Endothelial cell of umbilical vein (primary cell): Measurements from ENCODE around the gene C2. TPM values are rescaled to one million over a fixed set of nuclear protein-coding genes. Genes with fewer than 3 reads are reported as not detected.

ENCODE experiments used
- BruUV-seq: library from RNA; stranded (reverse); fragments of 400-500 nt; replicated peaks from 2 replicates; lab custom pipeline; 2021; lab: Mats Ljungman, UMichigan
- CTCF ChIA-PET: fragments of 300-600, 350-600 bp; sonication (Branson Sonifier 250); formaldehyde crosslinking; loops from one replicate; lab custom pipeline; 2021; ENCODE audit warnings: antibody characterized with exemption, inconsistent platforms; lab: Charles Lee
- POLR2A ChIA-PET: fragments of 300-600, 350-600 bp; sonication (Branson Sonifier 250); formaldehyde crosslinking; loops from one replicate; lab custom pipeline; 2021; ENCODE audit warnings: antibody characterized with exemption, inconsistent platforms; lab: Charles Lee
- DNase-seq: peaks from one replicate; pipeline ENCODE4 v3.0.0-alpha.2; 2011; ENCODE audit warnings: low read depth, low spot score
- FAIRE-seq: peaks from 2 replicates; lab custom pipeline; 2011; peaks lifted over from hg19 to GRCh38; lab: Jason Lieb, UNC
- H2AFZ ChIP-seq: 2 replicates; pipeline ENCODE4 v1.6.0; 2012; ENCODE audit warnings: low read depth, low read length, control low read depth, inconsistent platforms
- H3K27ac ChIP-seq: 2 replicates; pipeline ENCODE4 v1.5.1; 2011; ENCODE audit warnings: low read depth, mild to moderate bottlenecking, control low read depth, low read length, moderate library complexity; ENCODE audit not compliant: insufficient read depth
- H3K27me3 ChIP-seq, 2 experiments: 2 replicates each; pipeline versions ENCODE4 v1.6.0 to v1.6.1; 2011; ENCODE audit warnings: low read length in 2 of 2, mixed read lengths in 1 of 2; ENCODE audit not compliant: control insufficient read depth in 2 of 2, insufficient read depth in 2 of 2
- H3K36me3 ChIP-seq, 2 experiments: 2 replicates in 1 of 2; 3 replicates in 1 of 2; pipeline ENCODE4 v1.5.1; 2011; ENCODE audit warnings: low read length in 2 of 2, mild to moderate bottlenecking in 1 of 2, moderate library complexity in 1 of 2; ENCODE audit not compliant: control insufficient read depth in 2 of 2, insufficient read depth in 2 of 2; ENCODE audit errors: extremely low read depth in 1 of 2
- H3K4me1 ChIP-seq: 3 replicates; pipeline ENCODE4 v1.5.1; 2011; ENCODE audit warnings: mild to moderate bottlenecking, low read length; ENCODE audit not compliant: control insufficient read depth, insufficient read depth; ENCODE audit errors: extremely low read depth
- H3K4me2 ChIP-seq: 2 replicates; pipeline ENCODE4 v1.6.1; 2011; ENCODE audit warnings: low read length, control low read depth, mixed read lengths; ENCODE audit not compliant: insufficient read depth
- H3K4me3 ChIP-seq, 3 experiments: fragments of 200-600 bp in 1 of 3; sonication (generic), shearing (Covaris generic) in 1 of 3; replicated peaks in 1 of 3; 2 replicates each; pipeline ENCODE4 v1.5.1; 2011 to 2016; ENCODE audit warnings: control low read depth in 3 of 3, low read length in 3 of 3, mild to moderate bottlenecking in 2 of 3, inconsistent platforms in 1 of 3, low read depth in 1 of 3, moderate library complexity in 1 of 3; ENCODE audit not compliant: insufficient read depth in 1 of 3
- H3K79me2 ChIP-seq: 2 replicates; pipeline ENCODE4 v1.6.0; 2012; ENCODE audit warnings: low read length, inconsistent platforms; ENCODE audit not compliant: control insufficient read depth, insufficient read depth
- H3K9ac ChIP-seq: replicated peaks from 2 replicates; pipeline ENCODE3; 2011; ENCODE audit warnings: low read length, control low read depth; ENCODE audit not compliant: insufficient read depth; ENCODE audit errors: extremely low read depth
- H3K9me1 ChIP-seq: replicated peaks from 3 replicates; pipeline ENCODE4 v1.6.0; 2011; ENCODE audit warnings: mild to moderate bottlenecking, low read length; ENCODE audit not compliant: control insufficient read depth, insufficient read depth; ENCODE audit errors: extremely low read depth
- H3K9me3 ChIP-seq: replicated peaks from 2 replicates; pipeline ENCODE4 v1.5.1; 2012; ENCODE audit warnings: low read length, inconsistent platforms; ENCODE audit not compliant: control insufficient read depth, insufficient read depth
- H4K20me1 ChIP-seq: replicated peaks from 2 replicates; pipeline ENCODE3; 2011; ENCODE audit warnings: mild to moderate bottlenecking, low read length; ENCODE audit not compliant: control insufficient read depth, insufficient read depth; ENCODE audit errors: extremely low read depth
- EZH2 ChIP-seq: IDR thresholded peaks from 2 replicates; pipeline ENCODE4 v1.6.1; 2012; ENCODE audit warnings: borderline replicate concordance, low read depth, mild to moderate bottlenecking, moderate library complexity, low read length, inconsistent platforms; ENCODE audit not compliant: severe bottlenecking
- FOS ChIP-seq: IDR thresholded peaks from 2 replicates; pipeline ENCODE4 v1.6.1; 2011; ENCODE audit warnings: mild to moderate bottlenecking, low read length, moderate library complexity, borderline replicate concordance; ENCODE audit not compliant: insufficient read depth
- GATA2 ChIP-seq: IDR thresholded peaks from 2 replicates; pipeline ENCODE4 v1.7.0; 2011; ENCODE audit warnings: low read depth, mild to moderate bottlenecking, moderate library complexity, mixed read lengths, low read length; ENCODE audit not compliant: insufficient read length, insufficient read depth
- JUN ChIP-seq: IDR thresholded peaks from 2 replicates; pipeline ENCODE4 v1.6.1; 2011; ENCODE audit warnings: borderline replicate concordance, low read depth; ENCODE audit not compliant: insufficient read length, insufficient read depth
- MYC ChIP-seq: IDR thresholded peaks from one replicate; pipeline ENCODE4 v1.6.1; 2011; ENCODE audit warnings: mild to moderate bottlenecking, low read depth, low read length
- POLR2A ChIP-seq: IDR thresholded peaks from 2 replicates; pipeline ENCODE4 v1.6.1; 2012; ENCODE audit warnings: low read depth, mild to moderate bottlenecking, control low read depth, low read length
- POLR2AphosphoS5 ChIP-seq: IDR thresholded peaks from 2 replicates; pipeline ENCODE4 v1.6.1; 2012; ENCODE audit warnings: low read depth, mild to moderate bottlenecking, control low read depth, low read length, moderate library complexity; ENCODE audit not compliant: insufficient read depth
- dilution Hi-C: fragments of 300-500 bp; cut with MboI; formaldehyde crosslinking; loops from one replicate; pipeline ENCODE4 v1.15.0; 2019; ENCODE audit warnings: low sequenced_read_pairs; ENCODE audit not compliant: extremely low pct_ligation_motif_present
- intact Hi-C: fragments of 100-400 bp; cut with micrococcal nuclease; formaldehyde crosslinking; loops from one replicate; pipeline ENCODE4 v1.10.0; 2022
- polyA plus RNA-seq, 4 experiments: library from polyadenylated mRNA; depleted of rRNA in 3 of 4; stranded (reverse) in 3 of 4; unstranded in 1 of 4; fragments of >200 nt; gene quantifications; 2 replicates each; pipeline versions ENCODE4 v1.2.1 to v1.2.3, GENCODE V29; 2011 to 2012; ENCODE audit warnings: missing spikeins in 1 of 4
- total RNA-seq: library from RNA; stranded (reverse); gene quantifications from 2 replicates; pipeline ENCODE4 v1.2.3, GENCODE V29; 2021
- TF ChIP-seq, protein P1 (sequence below), 2 donors: IDR thresholded peaks; 1 replicate in 1 of 2; 2 replicates in 1 of 2; pipeline ENCODE4 v1.5.1; 2011; ENCODE audit warnings: low read length in 2 of 2, mild to moderate bottlenecking in 2 of 2, moderate library complexity in 2 of 2, control low read depth in 1 of 2, inconsistent platforms in 1 of 2, low read depth in 1 of 2; ENCODE audit not compliant: insufficient read depth in 1 of 2; ENCODE audit errors: extremely low read depth in 1 of 2
- TF ChIP-seq, protein P2 (sequence below): IDR thresholded peaks from 2 replicates; pipeline ENCODE4 v1.6.1; 2011; ENCODE audit not compliant: insufficient read depth, insufficient read length

Gene C2
- total and polyA plus RNA-seq, 2 donors (not counting 3 experiments of a cell fraction or from before 2014, with no cell fraction given) = 0.60 TPM; not detected in 1

DNA sequence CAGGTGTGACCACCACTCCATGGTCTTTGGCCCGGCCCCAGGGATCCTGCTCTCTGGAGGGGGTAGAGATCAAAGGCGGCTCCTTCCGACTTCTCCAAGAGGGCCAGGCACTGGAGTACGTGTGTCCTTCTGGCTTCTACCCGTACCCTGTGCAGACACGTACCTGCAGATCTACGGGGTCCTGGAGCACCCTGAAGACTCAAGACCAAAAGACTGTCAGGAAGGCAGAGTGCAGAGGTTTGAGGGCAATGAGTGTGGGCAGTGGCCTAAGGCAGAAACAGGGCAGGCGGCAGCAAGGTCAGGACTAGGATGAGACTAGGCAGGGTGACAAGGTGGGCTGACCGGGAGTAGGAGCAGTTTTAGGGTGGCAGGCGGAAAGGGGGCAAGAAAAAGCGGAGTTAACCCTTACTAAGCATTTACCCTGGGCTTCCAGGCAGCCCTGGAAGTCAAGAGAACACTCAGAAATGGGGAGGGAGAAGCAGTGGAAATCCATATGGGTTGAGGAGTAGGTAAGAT lies 18.9 kb downstream of the C2 start:
- DNase-seq (no peak), FAIRE-seq (no peak)
- Histone ChIP-seq H3K27me3 (peaks cover 0 to 11% of the 10 kb centered on the region in 2 experiments), H3K9me1 (no peaks in the 10 kb centered on the region), H3K9ac (no peak overlapping the region), H3K4me2 (no peak overlapping the region), H3K4me1 (peaks cover 3% of the 10 kb centered on the region), H4K20me1 (no peaks in the 10 kb centered on the region), H3K27ac (no peak overlapping the region), H3K9me3 (no peaks in the 10 kb centered on the region), H3K4me3 (no peak overlapping the region), H2AFZ (no peak overlapping the region), H3K36me3 (peaks cover 2 to 4% of the 10 kb centered on the region in 2 experiments), H3K79me2 (no peaks in the 10 kb centered on the region)
- no peak for TF ChIP-seq GATA2
- TF ChIP-seq, protein P1, sequence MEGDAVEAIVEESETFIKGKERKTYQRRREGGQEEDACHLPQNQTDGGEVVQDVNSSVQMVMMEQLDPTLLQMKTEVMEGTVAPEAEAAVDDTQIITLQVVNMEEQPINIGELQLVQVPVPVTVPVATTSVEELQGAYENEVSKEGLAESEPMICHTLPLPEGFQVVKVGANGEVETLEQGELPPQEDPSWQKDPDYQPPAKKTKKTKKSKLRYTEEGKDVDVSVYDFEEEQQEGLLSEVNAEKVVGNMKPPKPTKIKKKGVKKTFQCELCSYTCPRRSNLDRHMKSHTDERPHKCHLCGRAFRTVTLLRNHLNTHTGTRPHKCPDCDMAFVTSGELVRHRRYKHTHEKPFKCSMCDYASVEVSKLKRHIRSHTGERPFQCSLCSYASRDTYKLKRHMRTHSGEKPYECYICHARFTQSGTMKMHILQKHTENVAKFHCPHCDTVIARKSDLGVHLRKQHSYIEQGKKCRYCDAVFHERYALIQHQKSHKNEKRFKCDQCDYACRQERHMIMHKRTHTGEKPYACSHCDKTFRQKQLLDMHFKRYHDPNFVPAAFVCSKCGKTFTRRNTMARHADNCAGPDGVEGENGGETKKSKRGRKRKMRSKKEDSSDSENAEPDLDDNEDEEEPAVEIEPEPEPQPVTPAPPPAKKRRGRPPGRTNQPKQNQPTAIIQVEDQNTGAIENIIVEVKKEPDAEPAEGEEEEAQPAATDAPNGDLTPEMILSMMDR (IDR thresholded peaks at IDR 0.05; ENCODE audit: extremely low read depth in 1 of 2, insufficient read depth in 1 of 2, low read depth in 1 of 2, low read length in 2 of 2) = no peak
- no peak for TF ChIP-seq POLR2AphosphoS5
- TF ChIP-seq MYC = no peak
- dilution Hi-C loops (no loop called here), intact Hi-C loops (no loop called here)
- no TSS peak for BruUV-seq
- ChIA-PET CTCF (interaction anchor here (1.0 to 1.4 kb wide), 2 partner anchors 40 to 44 kb away, joined by 3 to 4 read pairs; partner anchors contain the start of gene ZBTB12), POLR2A (no interaction called here)

DNA sequence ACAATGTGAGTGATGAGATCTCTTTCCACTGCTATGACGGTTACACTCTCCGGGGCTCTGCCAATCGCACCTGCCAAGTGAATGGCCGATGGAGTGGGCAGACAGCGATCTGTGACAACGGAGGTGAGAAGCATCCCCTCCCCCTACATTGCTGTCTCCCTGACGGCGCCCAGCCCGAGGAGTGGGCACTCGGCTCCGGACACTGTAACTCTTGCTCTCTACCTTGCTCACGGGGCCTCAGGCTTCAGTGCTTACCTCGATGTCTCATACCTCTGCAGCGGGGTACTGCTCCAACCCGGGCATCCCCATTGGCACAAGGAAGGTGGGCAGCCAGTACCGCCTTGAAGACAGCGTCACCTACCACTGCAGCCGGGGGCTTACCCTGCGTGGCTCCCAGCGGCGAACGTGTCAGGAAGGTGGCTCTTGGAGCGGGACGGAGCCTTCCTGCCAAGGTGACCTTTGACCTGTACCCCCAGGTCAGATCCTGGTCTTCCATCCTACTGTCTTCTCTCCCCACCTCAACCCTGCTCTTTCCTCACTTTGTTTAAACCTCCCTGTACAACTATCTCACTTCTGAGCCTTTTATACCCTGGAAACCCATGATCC lies 19.7 kb downstream of the C2 start:
- FAIRE-seq (no peak), DNase-seq (no peak)
- H2AFZ ChIP-seq = no peak overlapping the region
- no peaks in the 10 kb centered on the region for H3K9me1 ChIP-seq
- ChIA-PET POLR2A (no interaction called here), CTCF (no interaction called here)
- peaks cover 8 to 9% of the 10 kb centered on the region in 2 experiments for H3K36me3 ChIP-seq
- H3K27me3 ChIP-seq = peaks cover 0 to 11% of the 10 kb centered on the region in 2 experiments
- H3K4me3 ChIP-seq = no peak overlapping the region
- TF ChIP-seq FOS = no peak
- TF ChIP-seq JUN = no peak
- TF ChIP-seq POLR2A = no peak
- TF ChIP-seq EZH2 = no peak
- TF ChIP-seq POLR2AphosphoS5 = no peak
- TF ChIP-seq MYC = no peak
- TF ChIP-seq, protein P1 (IDR thresholded peaks at IDR 0.05; ENCODE audit: extremely low read depth in 1 of 2, insufficient read depth in 1 of 2, low read depth in 1 of 2, low read length in 2 of 2) = no peak
- no peak for TF ChIP-seq GATA2
- TF ChIP-seq, protein P2, sequence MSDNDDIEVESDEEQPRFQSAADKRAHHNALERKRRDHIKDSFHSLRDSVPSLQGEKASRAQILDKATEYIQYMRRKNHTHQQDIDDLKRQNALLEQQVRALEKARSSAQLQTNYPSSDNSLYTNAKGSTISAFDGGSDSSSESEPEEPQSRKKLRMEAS = no peak
- no peaks in the 10 kb centered on the region for H3K79me2 ChIP-seq
- H3K9me3 ChIP-seq = no peaks in the 10 kb centered on the region
- H3K4me1 ChIP-seq = peaks cover 3% of the 10 kb centered on the region
- H3K27ac ChIP-seq = no peak overlapping the region
- no TSS peak for BruUV-seq
- dilution Hi-C loops (no loop called here), intact Hi-C loops (no loop called here)
- no peak overlapping the region for H3K9ac ChIP-seq
- no peak overlapping the region for H3K4me2 ChIP-seq
- no peaks in the 10 kb centered on the region for H4K20me1 ChIP-seq
